ENCODE data around the gene TUBA4A. TPM values are rescaled to one million over a fixed set of nuclear protein-coding genes. Genes with fewer than 3 reads are reported as not detected.

The TUBA4A gene
- total RNA-seq, 2 experiments from 2014 or later, result 96.0 to 186 TPM

DNA sequence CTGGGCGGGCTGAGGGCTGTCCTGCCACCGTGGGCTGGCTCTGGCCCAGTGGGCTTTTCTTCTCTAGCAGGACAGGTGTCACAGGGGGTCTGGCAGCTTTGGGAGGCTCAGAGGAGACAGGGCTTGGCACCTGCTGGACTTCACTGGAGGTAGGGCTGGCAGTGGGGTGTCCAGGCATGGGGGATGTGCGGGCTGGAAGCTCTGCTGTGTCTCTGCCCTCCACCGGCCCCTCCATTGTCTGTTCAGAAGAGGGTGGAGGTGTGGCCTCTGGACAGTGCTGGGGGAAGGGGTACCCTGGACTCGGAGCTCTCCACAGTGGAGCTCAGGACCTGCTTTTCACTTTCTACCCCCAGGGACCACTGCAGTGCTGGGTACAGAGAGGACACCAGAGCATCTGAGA, 46.3 kb upstream of the TUBA4A start:
- Histone ChIP-seq H3K4me1 (ENCODE audit: insufficient read depth, low read length, poor library complexity, severe bottlenecking) (peaks cover 11% of the 10 kb centered on the region), H3K4me2 (ENCODE audit: low read length) (no peak overlapping the region), H3K4me3 (ENCODE audit: low read depth, low read length, poor library complexity, severe bottlenecking) (no peak overlapping the region), H4K20me1 (ENCODE audit: insufficient read depth, low read length) (no peaks in the 10 kb centered on the region), H3K9me3 (ENCODE audit: low read length) (no peaks in the 10 kb centered on the region), H3K27ac (ENCODE audit: low read depth, low read length, poor library complexity, severe bottlenecking) (no peak overlapping the region), H3K9me2 (ENCODE audit: insufficient read depth, low read length) (no peaks in the 10 kb centered on the region), H2AFZ (ENCODE audit: low read length) (no peak overlapping the region), H3K36me3 (ENCODE audit: insufficient read depth, low read length) (no peaks in the 10 kb centered on the region), H3K79me2 (ENCODE audit: insufficient read depth, low read depth, low read length) (no peaks in the 10 kb centered on the region)
- intact Hi-C loops (cut with micrococcal nuclease; ENCODE audit: unreplicated experiment), result no loop called here
- no TSS peak for BruUV-seq (replicated peaks)
- CTCF ChIA-PET (ENCODE audit: unreplicated experiment), result no interaction called here
- no peak for DNase-seq (ENCODE audit: low spot score)
- TF ChIP-seq EZH2phosphoT487 (IDR thresholded peaks at IDR 0.05; ENCODE audit: borderline replicate concordance, low read depth, low read length), result no peak
- TF ChIP-seq CTCF (conservative IDR thresholded peaks at IDR 0.05; ENCODE audit: low read length), result no peak
- POLR2A ChIA-PET, result interaction anchor here (1.1 kb wide), 1 partner anchor 141 kb away, joined by 3 read pairs; no protein-coding TSS in a partner anchor

GRCh38 chr2:219299372-219299760, 45.6 kb upstream of the TUBA4A start:
- CTCF ChIA-PET (ENCODE audit: unreplicated experiment), result interaction anchor here (0.8 kb wide), 1 partner anchor 128 kb away, joined by 3 read pairs; no protein-coding TSS in a partner anchor
- POLR2A ChIA-PET, result interaction anchor here (1.1 kb wide), 1 partner anchor 140 kb away, joined by 3 read pairs; no protein-coding TSS in a partner anchor
- Histone ChIP-seq H3K9me2 (ENCODE audit: insufficient read depth, low read length) (no peaks in the 10 kb centered on the region), H3K4me3 (ENCODE audit: low read depth, low read length, poor library complexity, severe bottlenecking) (no peak overlapping the region), H3K79me2 (ENCODE audit: insufficient read depth, low read depth, low read length) (no peaks in the 10 kb centered on the region), H3K4me2 (ENCODE audit: low read length) (no peak overlapping the region), H3K9me3 (ENCODE audit: low read length) (no peaks in the 10 kb centered on the region), H3K36me3 (ENCODE audit: insufficient read depth, low read length) (no peaks in the 10 kb centered on the region), H2AFZ (ENCODE audit: low read length) (no peak overlapping the region), H3K27ac (ENCODE audit: low read depth, low read length, poor library complexity, severe bottlenecking) (no peak overlapping the region), H3K4me1 (ENCODE audit: insufficient read depth, low read length, poor library complexity, severe bottlenecking) (peaks cover 15% of the 10 kb centered on the region), H4K20me1 (ENCODE audit: insufficient read depth, low read length) (no peaks in the 10 kb centered on the region)
- intact Hi-C loops (cut with micrococcal nuclease; ENCODE audit: unreplicated experiment), result no loop called here
- DNase-seq (ENCODE audit: low spot score), result no peak
- BruUV-seq (replicated peaks), result no TSS peak
- TF ChIP-seq CTCF (conservative IDR thresholded peaks at IDR 0.05; ENCODE audit: low read length) (no peak), EZH2phosphoT487 (IDR thresholded peaks at IDR 0.05; ENCODE audit: borderline replicate concordance, low read depth, low read length) (no peak)

DNA sequence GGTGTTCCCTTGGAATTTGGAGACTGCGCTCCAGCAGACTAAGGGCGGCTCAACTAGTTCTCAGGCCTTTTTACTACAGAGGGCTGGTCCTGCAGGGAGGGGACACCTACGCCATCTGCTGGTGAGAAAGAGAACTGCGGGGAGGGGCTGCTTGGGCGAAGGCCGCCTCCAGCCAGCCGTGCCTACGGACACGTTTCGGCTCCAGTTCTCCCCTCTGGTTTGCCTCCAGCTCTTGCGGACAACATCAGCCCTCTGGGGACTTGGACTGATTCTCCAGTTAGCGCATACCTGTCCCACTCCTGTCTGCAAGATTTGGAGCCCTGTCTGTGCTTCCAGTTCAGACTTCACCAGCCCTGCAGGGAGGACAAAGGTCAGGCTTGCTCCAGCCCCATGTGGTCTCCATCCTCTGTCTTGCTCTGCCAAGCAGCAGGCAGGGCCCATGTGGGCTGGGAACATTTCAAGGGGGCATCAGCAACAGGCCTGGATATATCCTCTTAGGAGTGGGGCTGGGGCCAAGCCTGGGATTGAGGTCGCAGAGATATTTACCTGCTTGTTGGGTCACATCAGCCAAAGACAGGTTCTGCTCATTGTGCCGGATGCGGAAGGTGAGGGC, 45.1 kb upstream of the TUBA4A start:
- Histone ChIP-seq H3K27ac (ENCODE audit: low read depth, low read length, poor library complexity, severe bottlenecking) (no peak overlapping the region), H3K9me2 (ENCODE audit: insufficient read depth, low read length) (no peaks in the 10 kb centered on the region), H3K9me3 (ENCODE audit: low read length) (no peaks in the 10 kb centered on the region), H3K4me2 (ENCODE audit: low read length) (no peak overlapping the region), H3K36me3 (ENCODE audit: insufficient read depth, low read length) (no peaks in the 10 kb centered on the region), H2AFZ (ENCODE audit: low read length) (no peak overlapping the region), H3K4me1 (ENCODE audit: insufficient read depth, low read length, poor library complexity, severe bottlenecking) (peaks cover 20% of the 10 kb centered on the region), H3K79me2 (ENCODE audit: insufficient read depth, low read depth, low read length) (no peaks in the 10 kb centered on the region), H4K20me1 (ENCODE audit: insufficient read depth, low read length) (no peaks in the 10 kb centered on the region), H3K4me3 (ENCODE audit: low read depth, low read length, poor library complexity, severe bottlenecking) (no peak overlapping the region)
- TF ChIP-seq CTCF (conservative IDR thresholded peaks at IDR 0.05; ENCODE audit: low read length), result peak; percentile 91
- TF ChIP-seq EZH2phosphoT487 (IDR thresholded peaks at IDR 0.05; ENCODE audit: borderline replicate concordance, low read depth, low read length), result no peak
- ChIA-PET POLR2A (interaction anchor here (1.1 kb wide), 1 partner anchor 140 kb away, joined by 3 read pairs; no protein-coding TSS in a partner anchor), CTCF (ENCODE audit: unreplicated experiment) (interaction anchor here (0.8 kb wide), 1 partner anchor 127 kb away, joined by 3 read pairs; no protein-coding TSS in a partner anchor)
- no TSS peak for BruUV-seq (replicated peaks)
- intact Hi-C loops (cut with micrococcal nuclease; ENCODE audit: unreplicated experiment), result loop anchor here (1.0 kb wide), 2 partner anchors 121 to 139 kb away; partner anchors contain the start of genes NHEJ1 and RETREG2
- DNase-seq (ENCODE audit: low spot score), result peak; percentile 75

Data from OCI-LY7 (cell line).